ENCODE measurements around the gene FAM114A1. TPM values are rescaled to one million over a fixed set of nuclear protein-coding genes. Genes with fewer than 3 reads are reported as not detected.

Gene FAM114A1
- total and polyA plus RNA-seq, 2 of the 8 experiments (the other 6 are each of a cell fraction or from before 2014, with no cell fraction given): 9.5 to 12.0 TPM

GRCh38 chr4:38968668-38969067 lies 101.1 kb downstream of the FAM114A1 start:
- no peak overlapping the region for H2BK12ac ChIP-seq (ENCODE audit: low read depth, low read length)
- no peak overlapping the region for H3K23ac ChIP-seq (ENCODE audit: insufficient read length)
- H2AFZ ChIP-seq (ENCODE audit: low read length): no peak overlapping the region
- H3K23me2 ChIP-seq (ENCODE audit: low read depth, low read length): no peaks in the 10 kb centered on the region; the same call in 1 of the 2 replicates
- no peak overlapping the region for H4K91ac ChIP-seq (replicated peaks; ENCODE audit: insufficient read length, low read length)
- no peak overlapping the region for H3K4ac ChIP-seq (replicated peaks; ENCODE audit: insufficient read length, low read depth, low read length)
- no peak overlapping the region for H2BK5ac ChIP-seq (ENCODE audit: low read depth, low read length)
- 92% methylated on average over 5 of the region's 5 CpGs; no CpG with 5 or more reads in 1 of the 2 experiments for WGBS, 2 experiments (ENCODE audit: extremely low coverage in 1 of 2, insufficient coverage in 1 of 2, insufficient read length in 1 of 2, insufficient replicate concordance in 2 of 2, low coverage in 1 of 2, low lambda C conversion rate in 2 of 2, missing lambda C conversion rate in 1 of 2)
- peaks cover 0 to 3% (median 0%) of the 10 kb centered on the region in 4 experiments; a peak in 1 of 7 replicates for H3K4me1 ChIP-seq (replicated peaks in 1 of 4; ENCODE audit: control insufficient read depth in 3 of 4, insufficient read depth in 4 of 4, low read length in 3 of 4)
- no peak overlapping the region for H2BK20ac ChIP-seq (ENCODE audit: low read length)
- no peak for TF ChIP-seq KDM5A (IDR thresholded peaks at IDR 0.05; ENCODE audit: low read length)
- no peak for TF ChIP-seq CTBP2 (IDR thresholded peaks at IDR 0.05; ENCODE audit: borderline replicate concordance, insufficient read depth, insufficient read length, low read length)
- TF ChIP-seq USF2 (IDR thresholded peaks at IDR 0.05; ENCODE audit: low read length): no peak
- no peak overlapping the region for H4K5ac ChIP-seq (ENCODE audit: insufficient read length, low read depth, low read length)
- H3K9me3 ChIP-seq (ENCODE audit: insufficient read depth in 2 of 2, low read depth in 1 of 2, low read length in 1 of 2): no peaks in the 10 kb centered on the region
- H2AK5ac ChIP-seq (ENCODE audit: low read depth, low read length): no peak overlapping the region
- H3K14ac ChIP-seq (ENCODE audit: insufficient read length): no peak overlapping the region
- no peak overlapping the region for H4K8ac ChIP-seq (ENCODE audit: extremely low read depth, insufficient read depth, low read length)
- no peaks in the 10 kb centered on the region for H4K20me1 ChIP-seq (replicated peaks in 1 of 2; ENCODE audit: control insufficient read depth in 1 of 2, insufficient read depth in 2 of 2, low read length in 2 of 2)
- no peak overlapping the region for H2BK120ac ChIP-seq (replicated peaks; ENCODE audit: low read depth, low read length)
- H3K9ac ChIP-seq (replicated peaks in 1 of 4; ENCODE audit: extremely low read depth in 1 of 4, low read depth in 3 of 4, low read length in 3 of 4): no peak overlapping the region
- POLR2A ChIA-PET (ENCODE audit: partially characterized antibody): no interaction called here
- no peak overlapping the region for H3K18ac ChIP-seq (ENCODE audit: extremely low read depth, low read length)
- DNase-seq (ENCODE audit: low read depth in 1 of 2, low spot score in 2 of 2) (no peak), FAIRE-seq (no peak)
- H2BK15ac ChIP-seq (ENCODE audit: low read length): no peak overlapping the region
- H3K27ac ChIP-seq (ENCODE audit: low read depth, low read length): no peak overlapping the region
- no peaks in the 10 kb centered on the region for H3K27me3 ChIP-seq (replicated peaks in 1 of 4; ENCODE audit: control insufficient read depth in 3 of 4, extremely low read depth in 1 of 4, insufficient read depth in 3 of 4, low read length in 3 of 4)
- CTCF ChIA-PET (ENCODE audit: partially characterized antibody): no interaction called here
- H3K4me2 ChIP-seq (ENCODE audit: insufficient read depth in 1 of 2, low read depth in 2 of 2, low read length in 2 of 2): no peak overlapping the region
- H3K79me2 ChIP-seq (ENCODE audit: control insufficient read depth in 1 of 2, insufficient read depth in 2 of 2, low read length in 2 of 2): no peaks in the 10 kb centered on the region
- H3K36me3 ChIP-seq (ENCODE audit: control insufficient read depth in 2 of 4, insufficient read depth in 4 of 4, low read length in 3 of 4): no peaks in the 10 kb centered on the region
- no peak overlapping the region for H3K56ac ChIP-seq (replicated peaks; ENCODE audit: insufficient read length, low read depth, low read length)
- no peaks in the 10 kb centered on the region for H3K79me1 ChIP-seq (ENCODE audit: low read depth, low read length)
- no peak overlapping the region for H3K4me3 ChIP-seq (ENCODE audit: extremely low read depth in 1 of 4, insufficient read depth in 2 of 4, low read depth in 3 of 4, low read length in 4 of 4)

All from H1 (cell line).